GM12878 (cell line): Measurements from ENCODE around the gene THTPA. TPM values are rescaled to one million over a fixed set of nuclear protein-coding genes. Genes with fewer than 3 reads are reported as not detected.
A peak's percentile ranks its signal among the peaks of the same experiment; 100 is the strongest.

ENCODE experiments used
- ATAC-seq: fragments of 200-7000 bp; cut with Tn5 transposase; 3 replicates; pipeline ENCODE4 v1.9.1; 2020; ENCODE audit warnings: mild to moderate bottlenecking, moderate library complexity
- BruUV-seq: library from RNA; stranded (reverse); fragments of 400-500 nt; replicated peaks from 2 replicates; lab custom pipeline; 2021; lab: Mats Ljungman, UMichigan
- CTCF ChIA-PET: fragments of 300-600 bp; sonication (Branson Sonifier 250); formaldehyde crosslinking; extraction: SDS; loops from one replicate; lab custom pipeline; 2021; ENCODE audit warnings: inconsistent platforms; lab: Yijun Ruan, JAX
- POLR2A ChIA-PET: fragments of 350-600 bp; formaldehyde crosslinking; extraction: SDS; loops from one replicate; lab custom pipeline; 2021; ENCODE audit warnings: inconsistent platforms; lab: Charles Lee
- RAD21 ChIA-PET: fragments of 300-600 bp; sonication (Branson Sonifier 250); formaldehyde crosslinking; loops from one replicate; lab custom pipeline; 2023; ENCODE audit warnings: antibody characterized with exemption; ENCODE audit not compliant: unreplicated experiment; lab: Charles Lee
- SMC1A ChIA-PET: fragments of 300-600 bp; sonication (Branson Sonifier 250); formaldehyde crosslinking; loops from one replicate; lab custom pipeline; 2023; ENCODE audit not compliant: unreplicated experiment, uncharacterized antibody; lab: Charles Lee
- DNase-seq: peaks from one replicate; pipeline ENCODE4 v3.0.0-alpha.2; 2011; ENCODE audit warnings: low read depth, low spot score
- FAIRE-seq: peaks from 3 replicates; lab custom pipeline; 2011; peaks lifted over from hg19 to GRCh38; lab: Jason Lieb, UNC
- H2AFZ ChIP-seq: 2 replicates; pipeline ENCODE4 v1.6.0; 2011; ENCODE audit warnings: low read depth, low read length, control low read depth; ENCODE audit not compliant: control insufficient read depth
- H3K27ac ChIP-seq: 2 replicates; pipeline ENCODE4 v1.5.1; 2011; ENCODE audit warnings: control low read depth; ENCODE audit not compliant: control insufficient read depth, insufficient read depth
- H3K27me3 ChIP-seq, 2 experiments: replicated peaks in 1 of 2; 2 replicates each; pipeline versions ENCODE4 v1.6.0 to v1.6.1; 2011; ENCODE audit warnings: low read length in 1 of 2; ENCODE audit not compliant: control insufficient read depth in 2 of 2, insufficient read depth in 2 of 2
- H3K36me3 ChIP-seq, 2 experiments: 2 replicates each; pipeline ENCODE4 v1.5.1; 2011; ENCODE audit warnings: low read length in 1 of 2; ENCODE audit not compliant: control insufficient read depth in 2 of 2, insufficient read depth in 2 of 2
- H3K4me1 ChIP-seq: 2 replicates; pipeline ENCODE4 v1.6.1; 2011; ENCODE audit warnings: mild to moderate bottlenecking, low read length, moderate library complexity, mixed read lengths; ENCODE audit not compliant: control insufficient read depth, insufficient read depth
- H3K4me2 ChIP-seq: 2 replicates; pipeline ENCODE4 v1.6.0; 2011; ENCODE audit warnings: control low read depth; ENCODE audit not compliant: control insufficient read depth, insufficient read depth
- H3K4me3 ChIP-seq: fragments of 200-600 bp; sonication (generic); 2 replicates; pipeline ENCODE4 v1.5.1; 2016
- H3K79me2 ChIP-seq: 2 replicates; pipeline ENCODE4 v1.6.0; 2011; ENCODE audit warnings: low read length; ENCODE audit not compliant: control insufficient read depth, insufficient read depth
- H3K9ac ChIP-seq: 2 replicates; pipeline ENCODE4 v1.8.0; 2011; ENCODE audit warnings: low read length, control low read depth, mixed read lengths; ENCODE audit not compliant: control insufficient read depth, insufficient read depth
- H3K9me3 ChIP-seq: replicated peaks from 3 replicates; pipeline ENCODE4 v1.5.1; 2011; ENCODE audit warnings: mild to moderate bottlenecking, low read length; ENCODE audit not compliant: control insufficient read depth, insufficient read depth
- H4K20me1 ChIP-seq: 2 replicates; pipeline ENCODE4 v1.6.0; 2011; ENCODE audit not compliant: control insufficient read depth, insufficient read depth
- BRCA1 ChIP-seq: IDR thresholded peaks from 2 replicates; pipeline ENCODE4 v1.6.1; 2011; ENCODE audit warnings: low read depth, low read length, improper control_type of control experiment
- CBFB ChIP-seq: IDR thresholded peaks from 2 replicates; pipeline ENCODE4 v1.6.1; 2016; ENCODE audit warnings: antibody characterized with exemption, low read depth
- CBX5 ChIP-seq: sonication (generic); IDR thresholded peaks from 2 replicates; pipeline ENCODE4 v1.6.1; 2016; ENCODE audit warnings: low read depth, moderate library complexity, mild to moderate bottlenecking, inconsistent platforms
- CHD1 ChIP-seq: IDR thresholded peaks from 2 replicates; pipeline ENCODE4 v1.6.1; 2012; ENCODE audit warnings: low read depth, low read length, improper control_type of control experiment
- CHD2 ChIP-seq: IDR thresholded peaks from 2 replicates; pipeline ENCODE4 v1.6.1; 2011; ENCODE audit warnings: low read depth, low read length, improper control_type of control experiment, borderline replicate concordance
- EP300 ChIP-seq, 2 experiments: fragments of 150-350 bp in 1 of 2; IDR thresholded peaks; 2 replicates each; pipeline ENCODE4 v1.6.1; 2011 to 2012; ENCODE audit warnings: low read depth in 2 of 2, low read length in 2 of 2, borderline replicate concordance in 1 of 2, improper control_type of control experiment in 1 of 2, inconsistent platforms in 1 of 2; ENCODE audit not compliant: control insufficient read depth in 1 of 2
- NRF1 ChIP-seq: conservative IDR thresholded peaks from 2 replicates; pipeline ENCODE4 v1.6.1; 2011; ENCODE audit warnings: mild to moderate bottlenecking, low read depth, low read length, improper control_type of control experiment
- RBBP5 ChIP-seq: fragments of 200-600 bp; sonication (generic); conservative IDR thresholded peaks from 2 replicates; pipeline ENCODE4 v1.6.1; 2016
- RCOR1 ChIP-seq: conservative IDR thresholded peaks from 2 replicates; pipeline ENCODE4 v1.6.1; 2012; ENCODE audit warnings: low read depth, low read length, improper control_type of control experiment
- SIX5 ChIP-seq: IDR thresholded peaks from 2 replicates; pipeline ENCODE4 v1.6.1; 2011; ENCODE audit warnings: mild to moderate bottlenecking, low read depth, low read length, moderate library complexity; ENCODE audit not compliant: severe bottlenecking
- SMARCA5 ChIP-seq: fragments of 450-650 bp; IDR thresholded peaks from 2 replicates; pipeline ENCODE4 v1.6.1; 2017; ENCODE audit warnings: mild to moderate bottlenecking
- SPI1 ChIP-seq: IDR thresholded peaks from 2 replicates; pipeline ENCODE4 v1.6.1; 2011; ENCODE audit warnings: low read depth, mild to moderate bottlenecking, low read length, moderate library complexity, borderline replicate concordance; ENCODE audit not compliant: insufficient read depth
- TBL1XR1 ChIP-seq: IDR thresholded peaks from 2 replicates; pipeline ENCODE4 v1.6.1; 2012; ENCODE audit warnings: low read depth, low read length, improper control_type of control experiment
- ZNF217 ChIP-seq: fragments of 450-650 bp; IDR thresholded peaks from 2 replicates; pipeline ENCODE4 v1.6.1; 2017; ENCODE audit warnings: antibody characterized with exemption, mild to moderate bottlenecking
- ZZZ3 ChIP-seq: IDR thresholded peaks from 2 replicates; pipeline ENCODE4 v1.6.1; 2011; ENCODE audit warnings: low read depth; ENCODE audit not compliant: control insufficient read depth, insufficient read length
- WGBS: methylation state at CpG from one replicate; pipeline ENCODE4 v1.1.6; 2016; ENCODE audit warnings: low lambda C conversion rate; ENCODE audit not compliant: insufficient replicate concordance, insufficient coverage; ENCODE audit errors: missing lambda C conversion rate; 5-methylcytosine and 5-hydroxymethylcytosine counted together
- in situ Hi-C: fragments of 300-500 bp; cut with MboI; formaldehyde crosslinking; loops from 9 replicates; pipeline ENCODE4 v1.14.3; 2018; ENCODE audit warnings: mixed read lengths
- intact Hi-C: fragments of 100-400 bp; cut with micrococcal nuclease; formaldehyde crosslinking; loops from one replicate; pipeline ENCODE4 v1.14.2; 2022; ENCODE audit not compliant: unreplicated experiment
- polyA plus RNA-seq, 11 experiments: library from polyadenylated mRNA; depleted of rRNA in 4 of 11; unstranded in 6 of 11; stranded (reverse) in 5 of 11; fragments of >200 nt; fragmentation: Nextera tagmentation in 4 of 11; fragmentation: Illumina TruSeq in 1 of 11; extraction: Ambion mirVana in 4 of 11; extraction: Trizol in 1 of 11; gene quantifications; 1 replicate in 1 of 11; 2 replicates in 10 of 11; pipeline versions ENCODE4 v1.2.1 to v1.2.3, GENCODE V29; 2011 to 2016; ENCODE audit warnings: inconsistent platforms in 2 of 11, missing spikeins in 2 of 11, low read depth in 1 of 11
- total RNA-seq, 4 experiments: library from RNA; depleted of rRNA in 3 of 4; stranded (reverse); fragments of >200 nt in 3 of 4; fragmentation: Illumina TruSeq in 1 of 4; extraction: Trizol in 1 of 4; gene quantifications; 2 replicates each; pipeline versions ENCODE4 v1.2.1 to v1.2.3, GENCODE V29; 2013 to 2021
- TF ChIP-seq, protein P1 (sequence below): IDR thresholded peaks from 2 replicates; pipeline ENCODE4 v1.6.1; 2012; ENCODE audit warnings: low read length, inconsistent platforms
- TF ChIP-seq, protein P2 (sequence below): fragments of 450-650 bp; IDR thresholded peaks from 2 replicates; pipeline ENCODE4 v1.6.1; 2017; ENCODE audit warnings: low read depth, mild to moderate bottlenecking, moderate library complexity
- TF ChIP-seq, protein P3 (sequence below): IDR thresholded peaks from 2 replicates; pipeline ENCODE4 v1.6.1; 2011; ENCODE audit warnings: borderline replicate concordance, low read depth, mild to moderate bottlenecking, moderate library complexity, mixed read lengths, low read length; ENCODE audit not compliant: insufficient read depth; ENCODE audit errors: extremely low read length

THTPA gene
- total and polyA plus RNA-seq, 10 of the 15 experiments (the other 5 are each of a cell fraction or from before 2014, with no cell fraction given) = 3.1 to 24.9 (median 12.8) TPM

DNA sequence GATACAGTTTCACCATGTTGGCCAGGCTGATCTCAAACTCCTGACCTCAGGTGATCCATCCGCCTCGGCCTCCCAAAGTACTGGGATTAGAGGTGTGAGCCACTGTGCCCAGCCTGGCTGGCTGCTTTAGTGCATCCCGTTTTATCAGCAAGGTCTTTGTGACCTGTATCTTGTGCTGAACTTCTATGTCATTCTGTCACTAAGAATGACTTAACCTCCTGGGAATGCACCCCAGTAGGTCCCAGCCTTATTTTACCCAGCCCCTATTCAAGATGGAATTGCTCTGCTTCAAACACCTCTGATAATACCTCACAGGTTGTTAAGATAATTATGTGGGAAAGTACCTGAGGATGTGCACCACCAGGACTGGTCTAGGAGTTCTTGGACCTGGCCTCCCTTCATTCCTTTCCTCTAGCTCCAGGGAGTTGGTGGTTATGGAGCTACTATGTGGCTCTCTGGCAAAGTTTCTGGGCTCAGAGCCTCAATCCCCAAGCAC, 48.7 kb downstream of the THTPA start (continued):
- TF ChIP-seq NRF1 = no peak
- TF ChIP-seq TBL1XR1 = no peak
- TF ChIP-seq CHD1 = no peak
- TF ChIP-seq SIX5 = no peak
- TF ChIP-seq CBX5 = no peak
- TF ChIP-seq CHD2 = no peak
- no peak for TF ChIP-seq BRCA1
- TF ChIP-seq ZNF217 = no peak

DNA sequence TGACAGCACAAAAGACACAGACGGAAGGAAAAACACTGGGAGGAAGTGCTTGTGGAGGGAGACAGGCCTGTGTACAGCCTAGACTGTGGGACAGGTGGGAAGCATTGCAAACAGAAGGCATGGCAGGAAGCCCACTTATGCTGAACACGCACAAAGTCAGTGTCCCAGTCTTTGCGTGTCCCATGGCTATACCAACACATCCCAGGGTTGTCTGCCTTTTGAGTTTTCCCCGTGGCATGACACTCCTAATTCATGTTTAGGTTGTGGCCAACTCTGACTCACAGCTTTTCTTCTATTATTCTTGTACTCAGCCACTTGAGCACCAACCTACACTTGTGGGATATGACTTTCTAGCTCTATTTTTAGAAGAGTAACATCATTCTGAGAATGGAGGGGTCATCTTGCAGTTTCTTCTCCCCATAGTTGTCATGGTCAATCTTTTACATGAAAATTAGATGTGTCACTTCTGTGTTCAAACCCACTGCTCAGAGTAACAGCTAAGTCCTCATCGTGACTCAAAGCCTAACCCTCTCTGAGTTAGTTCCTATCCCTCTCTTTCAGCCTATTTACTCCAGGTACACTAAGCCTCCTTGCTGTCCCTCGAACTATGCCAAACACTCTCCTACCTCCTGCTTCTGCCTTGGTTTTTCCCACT, 50.0 kb downstream of the THTPA start:
- Histone ChIP-seq H3K9ac (peak overlapping the region; percentile 47), H3K4me2 (peak overlapping the region; percentile 91), H3K79me2 (no peaks in the 10 kb centered on the region), H3K27me3 (no peaks in the 10 kb centered on the region), H3K36me3 (no peaks in the 10 kb centered on the region), H3K4me3 (no peak overlapping the region), H3K4me1 (peaks cover 52% of the 10 kb centered on the region), H3K27ac (peak overlapping the region; percentile 92), H4K20me1 (no peaks in the 10 kb centered on the region), H3K9me3 (peaks cover 3% of the 10 kb centered on the region; the same call in 2 of the 3 replicates), H2AFZ (peak overlapping the region; percentile 68)
- POLR2A ChIA-PET = interaction anchor here (0.6 to 1.5 kb wide), 3 partner anchors 15 to 516 kb away, joined by 3 to 7 read pairs (median 5); no protein-coding TSS in a partner anchor
- intact Hi-C loops = no loop called here
- BruUV-seq = no TSS peak
- SMC1A ChIA-PET = interaction anchor here (0.6 to 3.0 kb wide), 11 partner anchors 9 to 1778 kb away, joined by 3 to 21 read pairs (median 3); partner anchors contain the start of gene JPH4
- CTCF ChIA-PET = interaction anchor here (0.8 to 4.5 kb wide), 12 partner anchors 10 to 691 kb away, joined by 3 to 51 read pairs (median 3); partner anchors contain the start of gene DHRS4
- FAIRE-seq (peak; percentile 49), ATAC-seq (peak; percentile 89), DNase-seq (peak; percentile 83)
- in situ Hi-C loops = no loop called here
- RAD21 ChIA-PET = interaction anchor here (0.6 to 3.3 kb wide), 6 partner anchors 10 to 305 kb away, joined by 3 to 35 read pairs (median 3); no protein-coding TSS in a partner anchor
- WGBS = 1% methylated on average over 6 of the region's 6 CpGs
- TF ChIP-seq SPI1 = peak; percentile 78
- TF ChIP-seq, protein P1, sequence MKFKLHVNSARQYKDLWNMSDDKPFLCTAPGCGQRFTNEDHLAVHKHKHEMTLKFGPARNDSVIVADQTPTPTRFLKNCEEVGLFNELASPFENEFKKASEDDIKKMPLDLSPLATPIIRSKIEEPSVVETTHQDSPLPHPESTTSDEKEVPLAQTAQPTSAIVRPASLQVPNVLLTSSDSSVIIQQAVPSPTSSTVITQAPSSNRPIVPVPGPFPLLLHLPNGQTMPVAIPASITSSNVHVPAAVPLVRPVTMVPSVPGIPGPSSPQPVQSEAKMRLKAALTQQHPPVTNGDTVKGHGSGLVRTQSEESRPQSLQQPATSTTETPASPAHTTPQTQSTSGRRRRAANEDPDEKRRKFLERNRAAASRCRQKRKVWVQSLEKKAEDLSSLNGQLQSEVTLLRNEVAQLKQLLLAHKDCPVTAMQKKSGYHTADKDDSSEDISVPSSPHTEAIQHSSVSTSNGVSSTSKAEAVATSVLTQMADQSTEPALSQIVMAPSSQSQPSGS = peak; percentile 97
- no peak for TF ChIP-seq RCOR1
- TF ChIP-seq RBBP5 = no peak
- TF ChIP-seq, protein P2, sequence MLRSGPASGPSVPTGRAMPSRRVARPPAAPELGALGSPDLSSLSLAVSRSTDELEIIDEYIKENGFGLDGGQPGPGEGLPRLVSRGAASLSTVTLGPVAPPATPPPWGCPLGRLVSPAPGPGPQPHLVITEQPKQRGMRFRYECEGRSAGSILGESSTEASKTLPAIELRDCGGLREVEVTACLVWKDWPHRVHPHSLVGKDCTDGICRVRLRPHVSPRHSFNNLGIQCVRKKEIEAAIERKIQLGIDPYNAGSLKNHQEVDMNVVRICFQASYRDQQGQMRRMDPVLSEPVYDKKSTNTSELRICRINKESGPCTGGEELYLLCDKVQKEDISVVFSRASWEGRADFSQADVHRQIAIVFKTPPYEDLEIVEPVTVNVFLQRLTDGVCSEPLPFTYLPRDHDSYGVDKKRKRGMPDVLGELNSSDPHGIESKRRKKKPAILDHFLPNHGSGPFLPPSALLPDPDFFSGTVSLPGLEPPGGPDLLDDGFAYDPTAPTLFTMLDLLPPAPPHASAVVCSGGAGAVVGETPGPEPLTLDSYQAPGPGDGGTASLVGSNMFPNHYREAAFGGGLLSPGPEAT = peak; percentile 68; the same call in 1 of the 2 replicates
- TF ChIP-seq, protein P3, sequence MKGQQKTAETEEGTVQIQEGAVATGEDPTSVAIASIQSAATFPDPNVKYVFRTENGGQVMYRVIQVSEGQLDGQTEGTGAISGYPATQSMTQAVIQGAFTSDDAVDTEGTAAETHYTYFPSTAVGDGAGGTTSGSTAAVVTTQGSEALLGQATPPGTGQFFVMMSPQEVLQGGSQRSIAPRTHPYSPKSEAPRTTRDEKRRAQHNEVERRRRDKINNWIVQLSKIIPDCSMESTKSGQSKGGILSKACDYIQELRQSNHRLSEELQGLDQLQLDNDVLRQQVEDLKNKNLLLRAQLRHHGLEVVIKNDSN = no peak
- TF ChIP-seq CBFB = peak; percentile 67
- peak in 1 of 2 experiments; percentile 79; a peak in 1 of 4 replicates for TF ChIP-seq EP300 (IDR thresholded peaks at IDR 0.05; ENCODE audit: borderline replicate concordance in 1 of 2, control insufficient read depth in 1 of 2, low read depth in 2 of 2, low read length in 2 of 2)
- TF ChIP-seq ZZZ3 = no peak
- peak; percentile 31; the same call in 1 of the 2 replicates for TF ChIP-seq SMARCA5
- peak; percentile 76; the same call in 1 of the 2 replicates for TF ChIP-seq TBL1XR1
